H9 (cell line): Measurements from ENCODE around the gene TMEM236. TPM values are rescaled to one million over a fixed set of nuclear protein-coding genes. Genes with fewer than 3 reads are reported as not detected.

ENCODE experiments used
- DNase-seq: peaks from one replicate; pipeline ENCODE4 v3.0.0-alpha.2; 2017
- H2AFZ ChIP-seq: one replicate; pipeline ENCODE4 v1.6.1; 2013; ENCODE audit warnings: mild to moderate bottlenecking, low read length, control low read depth, moderate library complexity
- H2AK5ac ChIP-seq: 2 replicates; pipeline ENCODE4 v1.6.1; 2013; ENCODE audit warnings: low read length, control low read depth, mixed read lengths; ENCODE audit not compliant: insufficient read length
- H2BK120ac ChIP-seq: one replicate; pipeline ENCODE4 v1.6.1; 2013; ENCODE audit warnings: low read depth, mild to moderate bottlenecking, low read length, control low read depth, inconsistent platforms; ENCODE audit not compliant: poor library complexity, severe bottlenecking
- H2BK12ac ChIP-seq: 2 replicates; pipeline ENCODE4 v1.6.1; 2013; ENCODE audit warnings: low read length, control low read depth, mixed read lengths, low read depth; ENCODE audit not compliant: insufficient read length
- H2BK15ac ChIP-seq: 2 replicates; pipeline ENCODE4 v1.6.1; 2013; ENCODE audit warnings: low read depth, low read length, control low read depth
- H2BK20ac ChIP-seq: one replicate; pipeline ENCODE4 v1.6.1; 2013; ENCODE audit warnings: low read depth, mild to moderate bottlenecking, low read length, control low read depth, inconsistent platforms; ENCODE audit not compliant: poor library complexity, severe bottlenecking
- H2BK5ac ChIP-seq: 2 replicates; pipeline ENCODE4 v1.6.1; 2013; ENCODE audit warnings: low read length, control low read depth, mixed read lengths; ENCODE audit not compliant: insufficient read length
- H3K14ac ChIP-seq: 2 replicates; pipeline ENCODE4 v1.6.1; 2013; ENCODE audit warnings: low read length, control low read depth; ENCODE audit not compliant: insufficient read depth
- H3K18ac ChIP-seq: 2 replicates; pipeline ENCODE4 v1.6.1; 2013; ENCODE audit warnings: low read depth, mild to moderate bottlenecking, mixed read lengths, low read length, control low read depth; ENCODE audit not compliant: insufficient read length
- H3K23ac ChIP-seq: 2 replicates; pipeline ENCODE4 v1.6.1; 2013; ENCODE audit warnings: low read length, control low read depth, mixed read lengths, low read depth; ENCODE audit not compliant: insufficient read length
- H3K23me2 ChIP-seq: 2 replicates; pipeline ENCODE4 v1.6.1; 2013; ENCODE audit warnings: low read depth, mild to moderate bottlenecking, mixed read lengths, low read length, control low read depth; ENCODE audit not compliant: insufficient read length, poor library complexity, severe bottlenecking
- H3K27ac ChIP-seq: 2 replicates; pipeline ENCODE4 v1.5.1; 2013; ENCODE audit warnings: low read length, control low read depth, mixed read lengths, low read depth; ENCODE audit not compliant: insufficient read length
- H3K27me3 ChIP-seq: 2 replicates; pipeline ENCODE4 v1.6.1; 2013; ENCODE audit warnings: low read length, control low read depth, inconsistent platforms; ENCODE audit not compliant: insufficient read depth
- H3K4ac ChIP-seq: 2 replicates; pipeline ENCODE4 v1.6.1; 2013; ENCODE audit warnings: low read depth, mild to moderate bottlenecking, control low read depth, inconsistent platforms, low read length, moderate library complexity
- H3K4me1 ChIP-seq: 2 replicates; pipeline ENCODE4 v1.6.1; 2013; ENCODE audit warnings: low read length, control low read depth, inconsistent platforms; ENCODE audit not compliant: insufficient read depth
- H3K4me2 ChIP-seq: 2 replicates; pipeline ENCODE4 v1.6.1; 2013; ENCODE audit warnings: low read length, control low read depth, mixed read lengths; ENCODE audit not compliant: insufficient read length, insufficient read depth
- H3K56ac ChIP-seq: 2 replicates; pipeline ENCODE4 v1.6.1; 2013; ENCODE audit warnings: low read depth, mild to moderate bottlenecking, mixed read lengths, low read length, control low read depth; ENCODE audit not compliant: insufficient read length
- H3K79me1 ChIP-seq: 2 replicates; pipeline ENCODE4 v1.6.1; 2013; ENCODE audit warnings: low read depth, mild to moderate bottlenecking, moderate library complexity, low read length, control low read depth, inconsistent platforms; ENCODE audit not compliant: insufficient read depth, poor library complexity, severe bottlenecking
- H3K79me2 ChIP-seq: 2 replicates; pipeline ENCODE4 v1.6.1; 2013; ENCODE audit warnings: low read length, control low read depth, inconsistent platforms; ENCODE audit not compliant: insufficient read depth
- H3K9ac ChIP-seq: 2 replicates; pipeline ENCODE4 v1.6.1; 2013; ENCODE audit warnings: low read length, control low read depth, mixed read lengths; ENCODE audit not compliant: insufficient read length; ENCODE audit errors: extremely low read depth
- H3K9me3 ChIP-seq: one replicate; pipeline ENCODE4 v1.6.1; 2013; ENCODE audit warnings: low read depth, low read length, inconsistent platforms; ENCODE audit not compliant: control insufficient read depth
- H3T11ph ChIP-seq: one replicate; pipeline ENCODE4 v1.6.1; 2013; ENCODE audit warnings: mild to moderate bottlenecking, low read length, control low read depth, inconsistent platforms
- H4K20me1 ChIP-seq: one replicate; pipeline ENCODE4 v1.6.1; 2013; ENCODE audit not compliant: control insufficient read depth, insufficient read length, insufficient read depth
- H4K5ac ChIP-seq: 2 replicates; pipeline ENCODE4 v1.6.1; 2013; ENCODE audit warnings: low read depth, mild to moderate bottlenecking, mixed read lengths, low read length, control low read depth; ENCODE audit not compliant: insufficient read length
- H4K8ac ChIP-seq: replicated peaks from 2 replicates; pipeline ENCODE4 v1.6.1; 2013; ENCODE audit warnings: low read length, control low read depth, mixed read lengths, low read depth; ENCODE audit not compliant: insufficient read length
- H4K91ac ChIP-seq: 2 replicates; pipeline ENCODE4 v1.6.1; 2013; ENCODE audit warnings: low read depth, mild to moderate bottlenecking, moderate library complexity, mixed read lengths, low read length, control low read depth; ENCODE audit not compliant: insufficient read length
- H3K27ac Mint-ChIP-seq, 3 experiments: 2 replicates in 2 of 3; 3 replicates in 1 of 3; pipeline ENCODE4 v1.8.0; 2020 to 2021; ENCODE audit warnings: mixed read lengths in 3 of 3, mild to moderate bottlenecking in 1 of 3, moderate library complexity in 1 of 3
- H3K27me3 Mint-ChIP-seq: 2 replicates; pipeline ENCODE4 v1.8.0; 2021; ENCODE audit warnings: low read depth, mild to moderate bottlenecking, moderate library complexity, mixed read lengths
- H3K36me3 Mint-ChIP-seq, 3 experiments: 2 replicates in 2 of 3; 3 replicates in 1 of 3; pipeline ENCODE4 v1.8.0; 2020 to 2021; ENCODE audit warnings: low read depth in 3 of 3, mixed read lengths in 3 of 3; ENCODE audit not compliant: insufficient read depth in 1 of 3
- H3K4me1 Mint-ChIP-seq, 2 experiments: 2 replicates each; pipeline ENCODE4 v1.8.0; 2020; ENCODE audit warnings: mixed read lengths in 2 of 2
- H3K4me3 Mint-ChIP-seq, 2 experiments: 2 replicates in 1 of 2; 3 replicates in 1 of 2; pipeline ENCODE4 v1.8.0; 2020 to 2021; ENCODE audit warnings: mild to moderate bottlenecking in 2 of 2, mixed read lengths in 2 of 2, moderate library complexity in 1 of 2
- H3K9me3 Mint-ChIP-seq, 2 experiments: 2 replicates in 1 of 2; 3 replicates in 1 of 2; pipeline ENCODE4 v1.8.0; 2020; ENCODE audit warnings: mild to moderate bottlenecking in 2 of 2, mixed read lengths in 2 of 2, moderate library complexity in 1 of 2
- CTCF ChIP-seq: fragments of 200-600 bp; sonication (generic); conservative IDR thresholded peaks from 3 replicates; pipeline ENCODE4 v1.8.0; 2021; ENCODE audit warnings: antibody characterized with exemption, mild to moderate bottlenecking
- WGBS: extraction: QIAGEN DNeasy Blood & Tissue Kit; methylation state at CpG from one replicate; pipeline ENCODE4 v1.1.7; 2013; ENCODE audit warnings: missing lambda C conversion rate, low lambda C conversion rate, mixed read lengths; ENCODE audit not compliant: insufficient read length; ENCODE audit errors: extremely low coverage; 5-methylcytosine and 5-hydroxymethylcytosine counted together
- total RNA-seq: library from RNA; stranded (reverse); gene quantifications from 2 replicates; pipeline ENCODE4 v1.2.1, GENCODE V29; 2021

The TMEM236 gene
- total RNA-seq, 1 experiment from 2014 or later = not detected

DNA sequence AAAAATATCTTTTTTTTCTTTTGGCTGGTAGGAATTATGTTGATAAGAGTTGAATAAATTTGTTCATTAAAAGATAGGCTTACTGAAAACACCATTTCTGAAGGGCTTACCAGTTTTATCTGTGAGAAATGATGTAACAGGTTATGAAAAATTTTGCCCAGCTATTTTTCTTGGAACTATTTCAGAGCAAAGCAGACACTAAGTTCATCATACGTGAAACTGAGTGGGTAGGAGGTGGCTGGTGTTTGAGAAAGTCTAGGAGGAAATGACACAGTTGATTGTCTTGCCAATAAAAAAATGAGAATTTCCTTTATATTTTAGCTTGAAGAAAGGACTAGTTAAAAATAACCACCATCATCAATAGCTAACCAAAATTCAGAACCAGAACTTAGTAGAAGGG is 51.0 kb downstream of the TMEM236 start:
- Histone ChIP-seq H4K8ac (no peak overlapping the region), H3K27ac (no peak overlapping the region), H3K4me2 (no peak overlapping the region), H3K79me2 (no peaks in the 10 kb centered on the region), H3K18ac (no peak overlapping the region), H2BK12ac (no peak overlapping the region), H3K9me3 (no peaks in the 10 kb centered on the region), H2AFZ (no peak overlapping the region), H3K27me3 (no peaks in the 10 kb centered on the region), H4K20me1 (no peaks in the 10 kb centered on the region), H3K23ac (no peak overlapping the region), H4K5ac (no peak overlapping the region), H3K9ac (no peak overlapping the region), H4K91ac (no peak overlapping the region), H3K14ac (no peak overlapping the region), H3K56ac (no peak overlapping the region), H2BK20ac (no peak overlapping the region), H2BK120ac (no peak overlapping the region), H3K4me1 (no peaks in the 10 kb centered on the region), H2BK15ac (no peak overlapping the region), H3T11ph (no peak overlapping the region), H2AK5ac (no peak overlapping the region), H3K23me2 (no peaks in the 10 kb centered on the region), H3K79me1 (no peaks in the 10 kb centered on the region), H3K4ac (no peak overlapping the region), H2BK5ac (no peak overlapping the region)
- no peaks in the 10 kb centered on the region for H3K27me3 Mint-ChIP-seq
- TF ChIP-seq CTCF = no peak
- H3K36me3 Mint-ChIP-seq = no peaks in the 10 kb centered on the region
- no peak overlapping the region for H3K4me3 Mint-ChIP-seq
- no peak for DNase-seq
- WGBS = no CpG with 5 or more reads among the region's 1 CpG
- peaks cover 0 to 2% of the 10 kb centered on the region in 2 experiments; a peak in 1 of 5 replicates for H3K9me3 Mint-ChIP-seq
- no peak overlapping the region for H3K27ac Mint-ChIP-seq
- H3K4me1 Mint-ChIP-seq = peaks cover 7 to 8% of the 10 kb centered on the region in 2 experiments; a peak in 3 of 4 replicates
